CD4-positive, alpha-beta T cell treated with Interleukin-15 for 1 hour (primary cell): ENCODE measurements around the gene DGKQ.
"Not testable (repeated sequence)": the region's sequence is repeated elsewhere in the genome, so short reads cannot be mapped to it uniquely, and the experiment has no call there.

Source experiments
- DNase-seq: peaks from one replicate; pipeline ENCODE4 v3.0.0-alpha.2; 2020

DGKQ gene

GRCh38 chr4:949656-950055, 23.7 kb downstream of the DGKQ start:
- DNase-seq = peak; percentile 7

DNA sequence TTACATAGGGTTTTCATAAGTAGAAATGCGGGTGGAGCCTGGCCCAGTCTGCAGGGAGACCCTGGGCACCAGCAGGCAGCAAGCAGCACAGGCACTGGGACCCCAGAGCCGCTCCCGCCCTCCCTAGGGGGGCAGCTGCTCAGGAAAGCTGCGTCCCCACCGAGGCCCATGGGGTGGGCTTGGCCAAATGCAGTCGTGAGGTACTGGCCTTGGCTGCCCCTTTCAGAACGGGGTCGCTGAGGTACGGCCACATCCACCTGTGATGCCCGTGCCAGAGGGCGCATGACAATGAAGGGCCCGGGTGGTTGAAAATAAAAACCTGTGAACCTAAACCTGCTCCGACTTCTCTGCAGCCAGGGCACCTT, 24.5 kb downstream of the DGKQ start:
- DNase-seq = no peak

GRCh38 chr4:948101-948935, 25.1 kb downstream of the DGKQ start:
- peak; percentile 14 for DNase-seq

- DNase-seq = peak; percentile 15
Measured at GRCh38 chr4:947491-947971, 25.8 kb downstream of the DGKQ start.

DNA sequence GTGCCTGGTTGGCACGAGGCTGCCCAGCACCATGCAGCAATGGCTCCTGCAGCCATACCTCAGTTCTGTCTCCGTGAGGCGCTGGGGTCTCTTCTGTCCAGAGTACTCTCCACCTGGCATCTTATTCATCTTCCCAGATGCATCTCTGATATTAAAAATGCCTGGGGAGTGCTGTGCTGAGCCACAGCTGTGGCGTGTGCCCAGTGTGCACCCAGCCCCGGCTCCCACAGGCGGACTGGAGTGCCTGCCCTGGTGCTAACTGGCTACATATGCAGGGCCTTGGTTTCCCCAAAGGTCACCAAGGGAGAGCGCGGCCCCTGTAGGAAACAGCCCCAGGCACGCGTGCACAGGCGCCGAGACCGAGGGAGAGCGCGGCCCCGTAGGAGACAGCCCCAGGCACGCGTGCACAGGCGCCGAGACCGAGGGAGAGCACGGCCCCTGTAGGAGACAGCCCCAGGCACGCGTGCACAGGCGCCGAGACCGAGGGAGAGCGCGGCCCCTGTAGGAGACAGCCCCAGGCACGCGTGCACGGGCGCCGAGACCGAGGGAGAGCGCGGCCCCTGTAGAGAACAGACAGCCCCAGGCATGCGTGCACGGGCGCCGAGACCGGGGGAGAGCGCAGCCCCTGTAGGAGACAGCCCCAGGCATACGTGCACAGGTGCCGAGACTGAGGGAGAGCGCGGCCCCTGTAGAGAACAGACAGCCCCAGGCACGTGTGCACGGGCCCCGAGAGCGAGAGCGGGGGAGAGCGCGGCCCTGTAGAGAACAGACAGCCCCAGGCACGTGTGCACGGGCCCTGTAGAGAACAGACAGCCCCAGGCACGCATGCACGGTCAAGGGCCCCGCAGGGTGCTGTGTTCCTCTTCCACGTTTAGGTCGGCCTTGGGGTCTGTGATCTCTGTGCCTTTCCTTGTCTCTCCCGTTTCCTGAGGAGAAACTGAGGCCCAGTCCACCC, 26.6 kb downstream of the DGKQ start:
- peak; percentile 13 for DNase-seq

GRCh38 chr4:946103-946450, 27.3 kb downstream of the DGKQ start:
- peak; percentile 10 for DNase-seq

DNA sequence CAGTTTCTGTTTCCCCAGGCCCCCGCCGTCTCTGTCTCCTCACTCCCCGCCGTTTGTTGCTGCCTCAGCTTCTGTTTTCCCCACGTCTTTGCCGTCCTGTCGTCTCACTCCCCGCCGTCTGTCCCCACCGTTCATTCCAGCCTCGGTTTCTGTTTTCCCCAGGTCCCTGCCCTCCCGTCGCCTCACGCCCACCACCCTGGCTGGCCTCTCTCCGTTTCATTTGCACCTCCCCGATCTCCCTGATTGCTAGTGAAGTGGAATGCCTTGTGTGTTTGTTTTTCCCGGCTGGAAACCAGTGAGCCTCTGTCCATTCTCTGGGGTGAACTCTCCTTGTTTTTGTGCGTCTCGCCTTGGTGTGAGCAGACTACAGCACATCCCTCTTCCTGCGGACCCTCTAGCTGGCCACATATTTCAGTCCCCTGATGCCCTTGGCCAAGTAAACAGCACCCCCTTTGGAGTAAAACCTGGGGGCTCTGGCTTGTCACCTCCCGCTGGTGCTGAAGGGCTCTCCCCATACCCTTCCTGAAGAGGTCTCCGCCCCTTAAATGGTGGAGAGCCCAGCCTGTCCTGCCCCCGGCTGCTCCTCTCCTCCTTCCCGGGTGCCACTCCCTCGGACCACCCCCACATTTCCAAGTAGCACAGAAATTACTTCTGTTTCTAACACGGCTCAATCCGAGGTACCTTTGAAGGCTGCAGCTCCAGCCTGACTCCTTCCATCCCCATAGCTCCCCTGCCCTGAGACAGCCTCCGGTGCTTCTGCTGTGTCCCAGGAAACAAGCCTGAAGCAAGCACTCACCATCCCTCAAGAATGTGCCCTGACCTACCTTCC, 27.9 kb downstream of the DGKQ start:
- DNase-seq = peak; percentile 9

DNA sequence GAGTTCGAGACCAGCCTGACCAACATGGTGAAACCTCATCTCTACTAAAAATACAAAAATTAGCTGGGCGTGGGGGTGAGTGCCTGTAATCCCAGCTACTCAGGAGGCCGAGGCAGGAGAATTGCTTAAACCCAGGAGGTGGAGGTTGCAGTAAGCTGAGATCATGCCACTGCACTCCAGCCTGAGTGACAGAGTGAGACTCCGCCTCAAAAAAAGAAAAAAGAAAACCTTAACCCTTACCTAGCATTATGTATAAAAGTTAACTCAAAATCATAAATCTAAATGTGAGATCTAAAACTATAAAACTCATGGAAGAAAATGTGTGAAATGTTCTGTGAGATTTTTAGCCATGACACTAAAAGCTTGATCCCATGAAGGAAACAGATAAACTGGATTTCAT, 33.9 kb downstream of the DGKQ start:
- DNase-seq = not testable (repeated sequence)

GRCh38 chr4:932713-933070, 40.7 kb downstream of the DGKQ start:
- DNase-seq = no peak

DNA sequence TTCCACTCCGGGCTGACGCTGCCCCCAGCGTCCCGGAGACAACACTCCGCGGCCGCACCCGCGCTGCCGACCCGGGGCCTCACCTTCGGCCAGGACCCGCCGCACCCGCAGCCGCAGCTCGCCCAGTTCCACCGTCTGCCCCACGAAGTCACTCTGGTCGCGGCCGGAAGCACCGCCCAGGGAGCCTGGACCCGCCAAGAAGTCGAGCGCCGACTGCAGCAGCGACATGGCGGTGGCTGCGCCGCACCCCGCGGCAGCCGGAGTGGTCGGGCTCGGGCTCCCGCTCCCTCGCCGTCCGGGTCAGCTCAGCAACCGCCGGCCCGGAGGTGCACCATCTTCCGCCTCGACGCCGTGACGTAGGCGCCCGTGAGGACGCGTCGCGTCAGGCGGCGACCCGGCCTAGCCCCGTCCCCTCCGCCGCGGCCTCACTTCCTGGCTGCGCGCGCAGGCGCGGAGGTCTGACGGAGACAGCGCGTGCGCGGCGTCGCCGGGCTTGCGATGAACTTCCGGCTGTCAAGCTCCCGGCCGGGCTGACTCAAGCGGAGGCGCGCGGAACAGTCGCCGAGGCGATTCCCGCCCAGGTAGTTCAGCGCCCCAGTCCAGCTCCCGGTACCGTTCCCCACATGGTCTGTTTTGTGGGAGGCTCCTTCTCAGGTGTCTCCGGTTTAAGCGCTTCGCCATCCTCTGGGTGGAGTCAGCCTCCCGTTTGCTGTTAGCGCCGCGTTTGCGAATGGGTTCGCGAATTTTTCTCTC, 41.2 kb downstream of the DGKQ start, which contains the start of the genes GAK and TMEM175:
TSS of gene GAK (minus strand) at position 357 of the 753 bp plus-strand sequence. CDS start at position 228, 129 bp downstream.
TSS of gene TMEM175 (plus strand) at position 501 of the 753 bp plus-strand sequence. CDS start 15,280 bp downstream, outside the sequence.
- DNase-seq = peak; percentile 97

DNA sequence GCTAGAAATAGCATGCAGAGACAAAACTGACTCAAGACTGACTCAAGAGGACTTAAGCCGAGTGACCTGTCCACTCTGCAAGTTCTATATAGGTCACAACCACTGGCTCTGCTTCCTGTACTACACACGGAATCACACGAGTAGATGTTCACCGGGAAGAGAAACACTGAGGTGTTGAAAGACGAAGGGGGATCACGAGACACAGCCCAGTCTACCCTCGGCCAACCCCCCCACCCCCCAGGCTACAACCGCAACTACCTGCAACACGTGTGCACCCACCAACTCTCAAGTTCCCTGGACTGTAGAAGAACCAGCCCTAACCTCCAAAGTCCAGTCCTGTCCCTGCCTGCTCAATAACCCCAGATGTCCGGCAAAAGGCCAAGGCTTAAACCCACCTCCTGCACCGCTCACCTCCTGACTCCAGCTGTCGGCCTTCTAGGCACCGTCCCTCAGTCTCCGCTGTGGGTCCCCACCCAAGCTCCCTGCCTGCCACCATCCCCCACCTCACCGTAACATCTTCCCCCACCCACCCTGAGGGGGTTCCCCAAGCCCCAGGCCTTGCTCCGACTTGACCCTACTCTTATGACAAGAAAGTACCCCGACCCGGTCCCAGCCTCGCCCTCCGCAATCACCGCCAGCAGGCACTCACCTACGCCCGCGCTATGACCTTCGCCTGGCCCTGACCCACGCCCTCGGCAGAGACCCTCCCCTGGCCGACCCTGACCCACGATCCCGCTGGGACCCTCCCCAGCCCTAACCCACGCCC, 42.0 kb downstream of the DGKQ start:
- DNase-seq = peak; percentile 46

DNA sequence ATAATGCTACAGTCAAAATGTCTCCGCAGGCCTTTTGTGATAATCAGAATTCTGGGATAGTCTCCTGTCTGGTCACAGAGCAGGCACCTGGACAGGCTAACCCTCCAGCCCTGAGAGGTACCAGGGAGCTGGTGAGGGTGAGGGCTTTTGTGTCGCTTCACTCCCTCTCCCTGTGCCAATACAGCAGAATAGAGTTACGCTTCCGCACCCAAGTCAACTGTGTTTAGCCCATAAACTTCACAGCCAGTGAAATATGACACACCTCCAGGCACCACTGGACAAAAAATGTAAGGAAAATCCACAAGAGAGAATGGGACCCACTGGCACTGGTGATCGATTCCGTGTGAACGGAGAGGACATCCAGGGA, 42.6 kb downstream of the DGKQ start:
- no peak for DNase-seq

DNA sequence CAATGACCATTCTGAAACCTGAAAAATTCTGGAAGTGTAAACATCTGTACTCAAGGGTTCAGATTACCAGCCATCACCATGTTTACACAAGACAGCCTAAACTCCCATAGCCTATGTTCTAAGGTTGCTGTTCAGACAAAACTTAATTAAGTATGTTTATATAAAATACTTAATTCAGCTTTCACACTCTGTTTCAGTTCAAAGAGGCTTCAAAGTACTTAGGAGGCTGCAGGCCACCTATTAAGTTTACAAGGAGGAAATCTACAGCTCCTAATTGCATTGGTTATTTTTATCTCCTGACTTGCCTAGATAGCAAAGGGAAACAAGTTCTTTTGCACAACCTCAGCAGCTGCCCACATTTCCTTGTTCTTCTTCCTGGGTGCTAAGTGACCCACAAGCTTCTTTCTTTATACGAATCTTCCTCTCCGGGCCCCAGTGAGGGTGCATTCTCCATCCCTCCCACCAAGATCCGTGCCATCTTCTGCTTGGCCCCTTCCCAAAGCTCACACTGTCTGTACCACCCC, 43.3 kb downstream of the DGKQ start:
- DNase-seq = no peak

DNA sequence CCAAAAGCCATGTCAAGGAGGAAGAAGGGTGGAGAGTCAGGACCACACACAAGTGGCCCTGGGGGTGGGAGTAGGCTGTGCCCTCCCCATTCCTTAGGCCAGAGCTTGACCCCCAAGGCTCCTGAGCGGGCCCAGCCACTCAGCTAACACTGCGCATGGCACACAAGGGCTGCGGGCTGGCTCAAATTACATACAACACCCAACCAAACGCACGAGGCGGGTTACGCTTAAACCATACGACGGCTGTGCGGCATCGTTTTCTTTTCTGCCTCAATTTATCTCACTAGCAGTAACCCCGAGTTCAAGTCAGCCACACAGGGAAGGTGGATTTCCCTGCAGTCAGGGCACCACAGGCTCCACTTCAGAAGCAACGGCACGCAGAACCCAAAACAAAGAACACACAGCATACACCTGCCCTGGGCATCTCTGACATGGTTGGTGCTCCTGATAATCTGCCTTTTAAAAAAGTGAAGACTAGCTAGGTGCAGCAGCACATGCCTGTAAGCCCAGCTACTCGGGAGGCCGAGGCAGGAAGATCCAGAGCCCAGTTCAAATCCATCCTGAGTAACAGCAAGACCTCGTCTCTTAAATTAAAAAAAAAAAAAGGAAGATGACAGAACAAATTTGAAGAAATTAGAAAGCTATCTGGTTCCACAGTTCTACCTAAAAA, 44.1 kb downstream of the DGKQ start:
- no peak for DNase-seq

GRCh38 chr4:927566-927965, 45.8 kb downstream of the DGKQ start:
- DNase-seq = not testable (repeated sequence)

DNA sequence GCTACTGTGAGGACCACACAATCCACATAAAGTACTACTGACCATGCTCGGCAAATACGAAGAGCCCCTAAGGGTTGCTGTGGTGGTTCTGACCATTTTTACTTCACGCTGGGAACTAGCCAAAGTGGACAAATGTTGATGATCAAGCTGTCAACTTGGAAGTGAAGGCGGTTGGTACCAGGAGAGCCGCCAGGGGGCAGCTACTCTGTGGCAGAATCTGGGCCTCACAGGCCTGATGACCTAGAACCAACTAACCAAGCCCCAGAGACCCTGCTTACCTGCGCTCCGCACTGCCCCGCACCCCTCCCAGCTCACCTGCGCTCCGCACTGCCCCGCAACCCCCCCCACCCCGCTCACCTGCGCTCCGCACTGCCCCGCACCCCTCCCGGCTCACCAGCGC, 46.8 kb downstream of the DGKQ start:
- no peak for DNase-seq

- DNase-seq = no peak
Measured at GRCh38 chr4:925771-926500, 47.4 kb downstream of the DGKQ start.

- no peak for DNase-seq
Measured at GRCh38 chr4:925171-925570, 48.2 kb downstream of the DGKQ start.
